Body of pancreas (tissue), 4 donors: ENCODE measurements around the gene MED16.

ENCODE experiments used
- CTCF ChIP-seq, 7 experiments: fragments of 450-650 bp in 4 of 7; fragments of 200-600 bp in 3 of 7; sonication (generic) in 3 of 7; IDR thresholded peaks; one replicate each; pipeline ENCODE4 v1.5.1; 2016 to 2019; ENCODE audit warnings: antibody characterized with exemption in 7 of 7
- POLR2A ChIP-seq, 3 donors: fragments of 450-650 bp; IDR thresholded peaks; one replicate each; pipeline ENCODE4 v1.6.1; 2016; ENCODE audit warnings: antibody characterized with exemption in 3 of 3, mild to moderate bottlenecking in 2 of 3

GRCh38 chr19:907183-907853, 14.3 kb upstream of the MED16 start:
- TF ChIP-seq CTCF (IDR thresholded peaks at IDR 0.05) (no peak), POLR2A (IDR thresholded peaks at IDR 0.05) (no peak)
